GM19328 (cell line): ENCODE data around the gene OR11L1.

Source experiments
- ATAC-seq: cut with Tn5 transposase; IDR thresholded peaks from one replicate; pipeline ENCODE4 v1.9.1; 2021; ENCODE audit warnings: mild to moderate bottlenecking, moderate library complexity; ENCODE audit not compliant: unreplicated experiment

Gene OR11L1

GRCh38 chr1:247812637-247813036, 29.1 kb downstream of the OR11L1 start:
- ATAC-seq: no peak

- ATAC-seq: no peak
Observed at GRCh38 chr1:247797518-247797917, 44.2 kb downstream of the OR11L1 start.
